GM04504 (cell line): ENCODE data around the gene ANKRD63.

Source experiments
- DNase-seq: peaks from one replicate; pipeline ENCODE4 v3.0.0-alpha.2; 2012; ENCODE audit warnings: low read depth

The ANKRD63 gene

GRCh38 chr15:40295877-40296560 is 13.2 kb upstream of the ANKRD63 start:
- no peak for DNase-seq

GRCh38 chr15:40295297-40295696 is 12.4 kb upstream of the ANKRD63 start:
- no peak for DNase-seq

GRCh38 chr15:40293905-40294895 is 11.3 kb upstream of the ANKRD63 start:
- no peak for DNase-seq

- DNase-seq = no peak
These were observed 10.1 kb upstream of the ANKRD63 start for GRCh38 chr15:40293006-40293405.

- no peak for DNase-seq
These were observed 9.4 kb upstream of the ANKRD63 start for GRCh38 chr15:40292246-40292645.

- no peak for DNase-seq
These were observed 8.2 kb upstream of the ANKRD63 start for GRCh38 chr15:40290918-40291574.

- no peak for DNase-seq
These were observed 7.7 kb upstream of the ANKRD63 start for GRCh38 chr15:40290545-40290917.

GRCh38 chr15:40289140-40289775 is 6.4 kb upstream of the ANKRD63 start:
- no peak for DNase-seq

GRCh38 chr15:40287968-40288367 is 5.1 kb upstream of the ANKRD63 start:
- no peak for DNase-seq

- DNase-seq = no peak
These were observed 4.6 kb upstream of the ANKRD63 start for GRCh38 chr15:40287505-40287904.

- DNase-seq = no peak
These were observed 3.9 kb upstream of the ANKRD63 start for GRCh38 chr15:40286794-40287193.

- DNase-seq = no peak
These were observed 3.2 kb upstream of the ANKRD63 start for GRCh38 chr15:40286061-40286532.

- DNase-seq = no peak
These were observed 2.7 kb upstream of the ANKRD63 start for GRCh38 chr15:40285554-40286011.

GRCh38 chr15:40285151-40285550 is 2.3 kb upstream of the ANKRD63 start:
- DNase-seq = no peak

GRCh38 chr15:40283615-40284300 is 894 bp upstream of the ANKRD63 start:
- no peak for DNase-seq

GRCh38 chr15:40282147-40282868 is 556 bp downstream of the ANKRD63 start:
- no peak for DNase-seq

- DNase-seq = no peak
These were observed 1.1 kb downstream of the ANKRD63 start for GRCh38 chr15:40281801-40282146.

GRCh38 chr15:40281057-40281800 is 1.6 kb downstream of the ANKRD63 start:
- no peak for DNase-seq

- no peak for DNase-seq
These were observed 2.4 kb downstream of the ANKRD63 start for GRCh38 chr15:40280260-40281056.
